Caco-2 (cell line): ENCODE data around the gene PCCB. TPM values are rescaled to one million over a fixed set of nuclear protein-coding genes. Genes with fewer than 3 reads are reported as not detected.
"Not testable (repeated sequence)": the region's sequence is repeated elsewhere in the genome, so short reads cannot be mapped to it uniquely, and the experiment has no call there.

Source experiments
- BruUV-seq: library from RNA; stranded (reverse); fragments of 400-500 nt; replicated peaks from 2 replicates; lab custom pipeline; 2021; lab: Mats Ljungman, UMichigan
- CTCF ChIA-PET: fragments of 300-600 bp; sonication (Branson Sonifier 250); formaldehyde crosslinking; loops from one replicate; lab custom pipeline; 2022; ENCODE audit warnings: antibody characterized with exemption; lab: Charles Lee
- POLR2A ChIA-PET: fragments of 300-600 bp; sonication (Branson Sonifier 250); formaldehyde crosslinking; loops from one replicate; lab custom pipeline; 2022; ENCODE audit warnings: antibody characterized with exemption; lab: Charles Lee
- DNase-seq, 2 experiments: peaks; one replicate each; pipeline versions ENCODE4 v3.0.0 to v3.0.0-alpha.2; 2020 to 2022
- H3K27me3 ChIP-seq: replicated peaks from 2 replicates; pipeline ENCODE4 v1.6.0; 2011; ENCODE audit warnings: low read length; ENCODE audit not compliant: control insufficient read depth, insufficient read depth
- H3K36me3 ChIP-seq: 2 replicates; pipeline ENCODE4 v1.5.1; 2011; ENCODE audit warnings: low read length; ENCODE audit not compliant: control insufficient read depth, insufficient read depth
- H3K4me1 ChIP-seq: fragments of 250-450 bp; sonication (Bioruptor Pico); 2 replicates; pipeline ENCODE4 v1.5.1; 2020; ENCODE audit warnings: mild to moderate bottlenecking
- H3K4me3 ChIP-seq: 2 replicates; pipeline ENCODE4 v1.5.1; 2011; ENCODE audit warnings: low read depth, mild to moderate bottlenecking, control low read depth, low read length
- H3K9me3 ChIP-seq: fragments of 250-450 bp; sonication (Bioruptor Pico); 2 replicates; pipeline ENCODE4 v1.5.1; 2020; ENCODE audit warnings: mild to moderate bottlenecking, moderate library complexity
- H3K27ac Mint-ChIP-seq: one replicate; pipeline ENCODE4 v1.8.0; 2022; ENCODE audit warnings: mixed read lengths; ENCODE audit not compliant: unreplicated experiment
- H3K27me3 Mint-ChIP-seq: one replicate; pipeline ENCODE4 v1.8.0; 2022; ENCODE audit warnings: mixed read lengths; ENCODE audit not compliant: insufficient read depth, unreplicated experiment
- H3K36me3 Mint-ChIP-seq: one replicate; pipeline ENCODE4 v1.8.0; 2022; ENCODE audit warnings: mild to moderate bottlenecking, mixed read lengths; ENCODE audit not compliant: insufficient read depth, unreplicated experiment
- H3K4me1 Mint-ChIP-seq: one replicate; pipeline ENCODE4 v1.8.0; 2022; ENCODE audit warnings: low read depth, mixed read lengths; ENCODE audit not compliant: unreplicated experiment
- H3K4me3 Mint-ChIP-seq: one replicate; pipeline ENCODE4 v1.8.0; 2022; ENCODE audit warnings: mild to moderate bottlenecking, moderate library complexity, mixed read lengths; ENCODE audit not compliant: unreplicated experiment
- H3K9me3 Mint-ChIP-seq: one replicate; pipeline ENCODE4 v1.8.0; 2022; ENCODE audit warnings: mixed read lengths; ENCODE audit not compliant: unreplicated experiment
- CTCF ChIP-seq, 2 experiments: fragments of 200-600 bp in 1 of 2; IDR thresholded peaks; 1 replicate in 1 of 2; 2 replicates in 1 of 2; pipeline versions ENCODE4 v1.5.1 to v1.8.0; 2011 to 2022; ENCODE audit warnings: antibody characterized with exemption in 1 of 2, control low read depth in 1 of 2, inconsistent platforms in 1 of 2, low read depth in 1 of 2, low read length in 1 of 2, mild to moderate bottlenecking in 1 of 2, moderate library complexity in 1 of 2; ENCODE audit not compliant: insufficient read depth in 1 of 2, severe bottlenecking in 1 of 2, unreplicated experiment in 1 of 2
- intact Hi-C: fragments of 100-400 bp; cut with micrococcal nuclease; formaldehyde crosslinking; loops from one replicate; pipeline ENCODE4 v1.10.0; 2022; ENCODE audit not compliant: unreplicated experiment
- total RNA-seq: library from RNA; stranded (reverse); gene quantifications from 2 replicates; pipeline ENCODE4 v1.2.3, GENCODE V29; 2022

PCCB gene
- total RNA-seq, 1 experiment from 2014 or later: 45.5 TPM

- intact Hi-C loops: no loop called here
- no peaks in the 10 kb centered on the region for H3K27me3 Mint-ChIP-seq
- no peaks in the 10 kb centered on the region for H3K4me1 ChIP-seq
- peaks cover 16% of the 10 kb centered on the region for H3K36me3 Mint-ChIP-seq
- no peaks in the 10 kb centered on the region for H3K9me3 ChIP-seq
- no peaks in the 10 kb centered on the region for H3K4me1 Mint-ChIP-seq
- H3K4me3 Mint-ChIP-seq: no peak overlapping the region
- no peaks in the 10 kb centered on the region for H3K9me3 Mint-ChIP-seq
- no peak for DNase-seq
- POLR2A ChIA-PET: no interaction called here
- H3K27ac Mint-ChIP-seq: no peak overlapping the region
- CTCF ChIA-PET: interaction anchor here (0.5 to 0.7 kb wide), 2 partner anchors 287 to 290 kb away, joined by 3 to 4 read pairs; no protein-coding TSS in a partner anchor
- no peak overlapping the region for H3K4me3 ChIP-seq
- no peak for TF ChIP-seq CTCF (IDR thresholded peaks at IDR 0.05; ENCODE audit: insufficient read depth in 1 of 2, low read depth in 1 of 2, low read length in 1 of 2, severe bottlenecking in 1 of 2, unreplicated experiment in 1 of 2)
- no peaks in the 10 kb centered on the region; the same call in 1 of the 2 replicates for H3K36me3 ChIP-seq
- no TSS peak for BruUV-seq
- H3K27me3 ChIP-seq: no peaks in the 10 kb centered on the region
Measured at GRCh38 chr3:136366289-136366688, 116.1 kb downstream of the PCCB start.

GRCh38 chr3:136375800-136376199 lies 125.7 kb downstream of the PCCB start:
- POLR2A ChIA-PET, H3K9me3 Mint-ChIP-seq, DNase-seq: not testable (repeated sequence)

GRCh38 chr3:136377508-136377907 lies 127.4 kb downstream of the PCCB start:
- ChIA-PET POLR2A (no interaction called here), CTCF (no interaction called here)
- intact Hi-C loops: no loop called here
- H3K27me3 Mint-ChIP-seq: no peaks in the 10 kb centered on the region
- TF ChIP-seq CTCF (IDR thresholded peaks at IDR 0.05; ENCODE audit: insufficient read depth in 1 of 2, low read depth in 1 of 2, low read length in 1 of 2, severe bottlenecking in 1 of 2, unreplicated experiment in 1 of 2): no peak
- no TSS peak for BruUV-seq
- no peaks in the 10 kb centered on the region for H3K4me1 ChIP-seq
- no peaks in the 10 kb centered on the region for H3K27me3 ChIP-seq
- no peaks in the 10 kb centered on the region for H3K4me1 Mint-ChIP-seq
- H3K4me3 Mint-ChIP-seq: no peak overlapping the region
- no peaks in the 10 kb centered on the region for H3K9me3 Mint-ChIP-seq
- peaks cover 33% of the 10 kb centered on the region for H3K36me3 Mint-ChIP-seq
- H3K9me3 ChIP-seq: no peaks in the 10 kb centered on the region; the same call in 1 of the 2 replicates
- DNase-seq: no peak
- H3K27ac Mint-ChIP-seq: no peak overlapping the region
- no peak overlapping the region for H3K4me3 ChIP-seq
- no peaks in the 10 kb centered on the region for H3K36me3 ChIP-seq

More at GRCh38 chr3:136375800-136376199, 125.7 kb downstream of the PCCB start:
- intact Hi-C loops, H3K27ac Mint-ChIP-seq, H3K4me3 ChIP-seq, H3K36me3 ChIP-seq, BruUV-seq, H3K27me3 ChIP-seq, H3K4me1 Mint-ChIP-seq, H3K9me3 ChIP-seq, CTCF ChIA-PET, H3K4me3 Mint-ChIP-seq, H3K27me3 Mint-ChIP-seq, H3K4me1 ChIP-seq: not testable (repeated sequence)
- H3K36me3 Mint-ChIP-seq: peaks cover 39% of the 10 kb centered on the region

- Histone ChIP-seq H3K4me1 (no peaks in the 10 kb centered on the region), H3K27me3 (no peaks in the 10 kb centered on the region), H3K36me3 (no peaks in the 10 kb centered on the region), H3K9me3 (no peaks in the 10 kb centered on the region; the same call in 1 of the 2 replicates), H3K4me3 (no peak overlapping the region)
- Mint-ChIP-seq H3K9me3 (no peaks in the 10 kb centered on the region), H3K27me3 (no peaks in the 10 kb centered on the region), H3K27ac (no peak overlapping the region), H3K4me3 (no peak overlapping the region), H3K4me1 (no peaks in the 10 kb centered on the region), H3K36me3 (peaks cover 28% of the 10 kb centered on the region)
- ChIA-PET CTCF (no interaction called here), POLR2A (no interaction called here)
- intact Hi-C loops: no loop called here
- no peak for TF ChIP-seq CTCF (IDR thresholded peaks at IDR 0.05; ENCODE audit: insufficient read depth in 1 of 2, low read depth in 1 of 2, low read length in 1 of 2, severe bottlenecking in 1 of 2, unreplicated experiment in 1 of 2)
- no TSS peak for BruUV-seq
- DNase-seq: no peak
Measured at GRCh38 chr3:136378011-136378410, 127.9 kb downstream of the PCCB start.
